Measurements from ENCODE around the gene SANBR.

GRCh38 chr2:61096438-61096837 is 30.8 kb downstream of the SANBR start:
- TF ChIP-seq POLR2AphosphoS5 (IDR thresholded peaks at IDR 0.05) (no peak), CTCF (IDR thresholded peaks at IDR 0.05) (no peak)

All from upper lobe of left lung (tissue), 4 donors.